SK-N-SH (cell line): ENCODE results near the gene LCOR. TPM values are rescaled to one million over a fixed set of nuclear protein-coding genes. Genes with fewer than 3 reads are reported as not detected.

Source experiments
- CTCF ChIA-PET: fragments of 300-600, 350-600 bp; formaldehyde crosslinking; extraction: SDS; loops from one replicate; lab custom pipeline; 2021; lab: Yijun Ruan, JAX
- POLR2A ChIA-PET: fragments of 350-600 bp; sonication (Branson Sonifier 250); formaldehyde crosslinking; extraction: SDS; loops from one replicate; lab custom pipeline; 2020; ENCODE audit warnings: antibody characterized with exemption, inconsistent platforms; lab: Yijun Ruan, JAX
- DNase-seq: peaks from one replicate; pipeline ENCODE4 v3.0.0; 2012
- H2AFZ ChIP-seq: fragments of 200-600 bp; sonication (generic); 2 replicates; pipeline ENCODE4 v1.8.1; 2016; ENCODE audit warnings: antibody characterized with exemption, mild to moderate bottlenecking, low read depth
- H3F3A ChIP-seq: fragments of 200-600 bp; sonication (generic); replicated peaks from 2 replicates; pipeline ENCODE3; 2016; ENCODE audit warnings: antibody characterized with exemption, mild to moderate bottlenecking; ENCODE audit not compliant: insufficient read depth
- H3K27ac ChIP-seq, 2 experiments: fragments of 200-500 bp in 1 of 2; fragments of 200-600 bp in 1 of 2; sonication (Bioruptor generic) in 1 of 2; sonication (generic), shearing (Covaris generic) in 1 of 2; 2 replicates each; pipeline versions ENCODE4 v1.5.1 to v1.6.1; 2014 to 2016; ENCODE audit warnings: low read depth in 2 of 2, inconsistent platforms in 1 of 2, low read length in 1 of 2, mild to moderate bottlenecking in 1 of 2, mixed read lengths in 1 of 2
- H3K27me3 ChIP-seq: fragments of 200-600 bp; sonication (generic), shearing (Covaris generic); 2 replicates; pipeline ENCODE4 v1.6.1; 2016; ENCODE audit warnings: mixed run types; ENCODE audit not compliant: insufficient read depth
- H3K36me3 ChIP-seq, 2 experiments: fragments of 200-500 bp in 1 of 2; fragments of 200-600 bp in 1 of 2; sonication (Bioruptor generic) in 1 of 2; sonication (generic) in 1 of 2; replicated peaks in 1 of 2; 2 replicates each; pipeline versions ENCODE3 to v1.5.1; 2014 to 2016; ENCODE audit warnings: low read length in 1 of 2, mild to moderate bottlenecking in 1 of 2; ENCODE audit not compliant: insufficient read depth in 2 of 2, control insufficient read depth in 1 of 2
- H3K4me1 ChIP-seq, 2 experiments: fragments of 200-500 bp in 1 of 2; fragments of 200-600 bp in 1 of 2; sonication (Bioruptor generic) in 1 of 2; sonication (generic), shearing (Covaris generic) in 1 of 2; 2 replicates each; pipeline versions ENCODE4 v1.5.1 to v1.6.1; 2014 to 2016; ENCODE audit warnings: low read depth in 1 of 2, low read length in 1 of 2, mixed run types in 1 of 2; ENCODE audit not compliant: insufficient read depth in 2 of 2, control insufficient read depth in 1 of 2
- H3K4me2 ChIP-seq: fragments of 200-600 bp; sonication (generic), shearing (Covaris generic); 2 replicates; pipeline ENCODE4 v1.6.1; 2017; ENCODE audit warnings: mixed run types
- H3K4me3 ChIP-seq, 2 experiments: fragments of 200-500 bp in 1 of 2; fragments of 200-600 bp in 1 of 2; sonication (Bioruptor generic) in 1 of 2; sonication (generic), shearing (Covaris generic) in 1 of 2; 2 replicates each; pipeline versions ENCODE4 v1.5.1 to v1.8.1; 2014 to 2016; ENCODE audit warnings: low read depth in 2 of 2, inconsistent platforms in 1 of 2, low read length in 1 of 2, mild to moderate bottlenecking in 1 of 2, mixed read lengths in 1 of 2, moderate library complexity in 1 of 2
- H3K79me2 ChIP-seq: fragments of 200-600 bp; sonication (generic); 2 replicates; pipeline ENCODE4 v1.8.1; 2017; ENCODE audit warnings: mild to moderate bottlenecking; ENCODE audit not compliant: insufficient read depth
- H3K9ac ChIP-seq: fragments of 200-600 bp; sonication (generic); 2 replicates; pipeline ENCODE4 v1.6.1; 2017; ENCODE audit warnings: mixed run types
- H3K9me2 ChIP-seq: fragments of 200-600 bp; sonication (generic); 2 replicates; pipeline ENCODE4 v1.6.1; 2017; ENCODE audit warnings: mixed run types
- H3K9me3 ChIP-seq: fragments of 200-600 bp; sonication (generic); 2 replicates; pipeline ENCODE4 v1.6.1; 2017; ENCODE audit warnings: mixed run types, mild to moderate bottlenecking, moderate library complexity
- H4K20me1 ChIP-seq: fragments of 200-600 bp; sonication (generic); 2 replicates; pipeline ENCODE4 v1.6.1; 2017; ENCODE audit warnings: mild to moderate bottlenecking, mixed run types; ENCODE audit not compliant: insufficient read depth
- EP300 ChIP-seq, 2 experiments: IDR thresholded peaks; 2 replicates each; pipeline versions ENCODE4 v1.4.0 to v1.6.1; 2012; ENCODE audit warnings: borderline replicate concordance in 1 of 2, low read depth in 1 of 2, low read length in 1 of 2
- GABPA ChIP-seq: IDR thresholded peaks from 2 replicates; pipeline ENCODE4 v1.4.0; 2012; ENCODE audit warnings: low read depth, mild to moderate bottlenecking
- MEF2A ChIP-seq: IDR thresholded peaks from 2 replicates; pipeline ENCODE4 v1.4.0; 2012; ENCODE audit warnings: low read depth, borderline replicate concordance
- PBX3 ChIP-seq: IDR thresholded peaks from 2 replicates; pipeline ENCODE4; 2012
- REST ChIP-seq: IDR thresholded peaks from 2 replicates; pipeline ENCODE4 v1.6.1; 2012; ENCODE audit warnings: mild to moderate bottlenecking, low read depth, low read length, moderate library complexity
- RXRA ChIP-seq: IDR thresholded peaks from 2 replicates; pipeline ENCODE4 v1.4.0; 2012; ENCODE audit warnings: low read depth, mild to moderate bottlenecking, borderline replicate concordance
- TAF1 ChIP-seq: IDR thresholded peaks from 2 replicates; pipeline ENCODE4 v1.6.1; 2012; ENCODE audit warnings: low read depth, mild to moderate bottlenecking, low read length, moderate library complexity, borderline replicate concordance
- TCF12 ChIP-seq: IDR thresholded peaks from 2 replicates; pipeline ENCODE4 v1.4.0; 2012
- USF1 ChIP-seq: IDR thresholded peaks from 2 replicates; pipeline ENCODE4 v1.4.0; 2012; ENCODE audit warnings: low read depth, borderline replicate concordance
- WGBS: methylation state at CpG from one replicate; pipeline ENCODE4 v1.1.6; 2017; ENCODE audit warnings: low lambda C conversion rate; 5-methylcytosine and 5-hydroxymethylcytosine counted together
- polyA plus RNA-seq, 3 experiments: library from polyadenylated mRNA; depleted of rRNA; stranded (reverse); fragments of >200 nt; gene quantifications; 2 replicates each; pipeline ENCODE4 v1.2.3, GENCODE V29; 2012

The LCOR gene
- polyA plus RNA-seq, 1 of the 3 experiments (the other 2 are of a cell fraction), result 1.9 TPM

GRCh38 chr10:97023401-97024167 is 191.5 kb downstream of the LCOR start:
- no peaks in the 10 kb centered on the region for H3K9me3 ChIP-seq
- POLR2A ChIA-PET, result no interaction called here
- H3K36me3 ChIP-seq, result no peaks in the 10 kb centered on the region
- H3K79me2 ChIP-seq, result no peaks in the 10 kb centered on the region
- 79% methylated on average over 14 of the region's 14 CpGs for WGBS
- peak overlapping the region; percentile 54; the same call in 1 of the 2 replicates for H3K9ac ChIP-seq
- TF ChIP-seq USF1 (no peak), EP300 (IDR thresholded peaks at IDR 0.05; ENCODE audit: borderline replicate concordance in 1 of 2, low read depth in 1 of 2, low read length in 1 of 2) (no peak), REST (no peak), TCF12 (0 out of 2 replicates have a peak, but pooled peaks have one; percentile 8)
- TF ChIP-seq, all 33 proteins: peak for 1
- no peaks in the 10 kb centered on the region; the same call in 1 of the 2 replicates for H4K20me1 ChIP-seq
- H3K4me2 ChIP-seq, result peak overlapping the region; percentile 66
- peak overlapping the region; percentile 30; the same call in 1 of the 2 replicates for H2AFZ ChIP-seq
- no peak for DNase-seq
- H3K27me3 ChIP-seq, result no peaks in the 10 kb centered on the region
- H3K9me2 ChIP-seq, result no peaks in the 10 kb centered on the region
- peaks cover 27% of the 10 kb centered on the region for H3F3A ChIP-seq
- peaks cover 0 to 16% of the 10 kb centered on the region in 2 experiments; a peak in 1 of 4 replicates for H3K4me1 ChIP-seq
- 0 out of 4 replicates have a peak overlapping the region, but pooled peaks of 1 of the 2 experiments have one; percentile 43 for H3K4me3 ChIP-seq
- H3K27ac ChIP-seq, result peak overlapping the region in 1 of 2 experiments; percentile 77; a peak in 3 of 4 replicates
- CTCF ChIA-PET, result interaction anchor here (0.9 to 6.4 kb wide), 4 partner anchors 13 to 187 kb away, joined by 3 to 75 read pairs (median 10); no protein-coding TSS in a partner anchor

GRCh38 chr10:97024168-97025073 is 192.3 kb downstream of the LCOR start:
- H3K9me3 ChIP-seq, result no peaks in the 10 kb centered on the region
- peak overlapping the region in 1 of 2 experiments; percentile 43; a peak in 1 of 4 replicates for H3K4me3 ChIP-seq
- no peaks in the 10 kb centered on the region for H3K9me2 ChIP-seq
- no peak for DNase-seq
- peak overlapping the region; percentile 66 for H3K4me2 ChIP-seq
- H3K4me1 ChIP-seq, result peaks cover 0 to 16% of the 10 kb centered on the region in 2 experiments; a peak in 1 of 4 replicates
- H3K79me2 ChIP-seq, result no peaks in the 10 kb centered on the region
- 46% methylated on average over 13 of the region's 13 CpGs for WGBS
- ChIA-PET POLR2A (interaction anchor here (0.5 kb wide), 1 partner anchor 126 kb away, joined by 4 read pairs; no protein-coding TSS in a partner anchor), CTCF (interaction anchor here (0.6 to 6.4 kb wide), 21 partner anchors 12 to 533 kb away, joined by 3 to 75 read pairs (median 4); no protein-coding TSS in a partner anchor)
- peak overlapping the region in 1 of 2 experiments; percentile 77; a peak in 3 of 4 replicates for H3K27ac ChIP-seq
- H3K27me3 ChIP-seq, result no peaks in the 10 kb centered on the region
- no peaks in the 10 kb centered on the region; the same call in 1 of the 2 replicates for H4K20me1 ChIP-seq
- H2AFZ ChIP-seq, result peak overlapping the region; percentile 30; the same call in 1 of the 2 replicates
- H3K9ac ChIP-seq, result peak overlapping the region; percentile 54
- H3F3A ChIP-seq, result peaks cover 27% of the 10 kb centered on the region
- no peaks in the 10 kb centered on the region for H3K36me3 ChIP-seq
- TF ChIP-seq USF1 (no peak), REST (no peak), RXRA (no peak), TAF1 (no peak), GABPA (no peak), MEF2A (peak; percentile 44; the same call in 1 of the 2 replicates), PBX3 (0 out of 2 replicates have a peak, but pooled peaks have one; percentile 22)
